ENCODE results near the gene PPDPF.

Gene PPDPF

GRCh38 chr20:63493563-63494020 lies 27.0 kb upstream of the PPDPF start:
- DNase-seq (ENCODE audit: low read depth): no peak
- TF ChIP-seq CTCF (IDR thresholded peaks at IDR 0.05; ENCODE audit: insufficient read depth, low read depth, low read length, missing control alignments): no peak
- no peak overlapping the region for H3K4me3 ChIP-seq (ENCODE audit: low read depth, low read length)

GRCh38 chr20:63494084-63494419 lies 26.5 kb upstream of the PPDPF start:
- H3K4me3 ChIP-seq (ENCODE audit: low read depth, low read length): no peak overlapping the region
- DNase-seq (ENCODE audit: low read depth): no peak
- no peak for TF ChIP-seq CTCF (IDR thresholded peaks at IDR 0.05; ENCODE audit: insufficient read depth, low read depth, low read length, missing control alignments)

- no peak overlapping the region for H3K4me3 ChIP-seq (ENCODE audit: low read depth, low read length)
These were observed 26.0 kb upstream of the PPDPF start for GRCh38 chr20:63494420-63495166.

GRCh38 chr20:63495167-63495720 lies 25.3 kb upstream of the PPDPF start:
- no peak for DNase-seq (ENCODE audit: low read depth)
- no peak for TF ChIP-seq CTCF (IDR thresholded peaks at IDR 0.05; ENCODE audit: insufficient read depth, low read depth, low read length, missing control alignments)
- no peak overlapping the region for H3K4me3 ChIP-seq (ENCODE audit: low read depth, low read length)

More at GRCh38 chr20:63494420-63495166, 26.0 kb upstream of the PPDPF start:
- no peak for TF ChIP-seq CTCF (IDR thresholded peaks at IDR 0.05; ENCODE audit: insufficient read depth, low read depth, low read length, missing control alignments)
- DNase-seq (ENCODE audit: low read depth): no peak

GRCh38 chr20:63495741-63496595 lies 24.6 kb upstream of the PPDPF start:
- H3K4me3 ChIP-seq (ENCODE audit: low read depth, low read length): no peak overlapping the region
- TF ChIP-seq CTCF (IDR thresholded peaks at IDR 0.05; ENCODE audit: insufficient read depth, low read depth, low read length, missing control alignments): peak; percentile 82
- peak; percentile 62 for DNase-seq (ENCODE audit: low read depth)

GRCh38 chr20:63496596-63497120 lies 23.9 kb upstream of the PPDPF start:
- no peak for TF ChIP-seq CTCF (IDR thresholded peaks at IDR 0.05; ENCODE audit: insufficient read depth, low read depth, low read length, missing control alignments)
- H3K4me3 ChIP-seq (ENCODE audit: low read depth, low read length): no peak overlapping the region
- DNase-seq (ENCODE audit: low read depth): no peak
